GM19035 (cell line): ENCODE results near the gene CA6.
"Not testable (repeated sequence)": the region's sequence is repeated elsewhere in the genome, so short reads cannot be mapped to it uniquely, and the experiment has no call there.

Experiments used
- ATAC-seq: cut with Tn5 transposase; IDR thresholded peaks from one replicate; pipeline ENCODE4 v1.9.1; 2021; ENCODE audit not compliant: unreplicated experiment

CA6 gene

GRCh38 chr1:8968902-8969301 lies 23.2 kb downstream of the CA6 start:
- ATAC-seq: not testable (repeated sequence)

- no peak for ATAC-seq
These were observed 24.3 kb downstream of the CA6 start for GRCh38 chr1:8969937-8970336.

- no peak for ATAC-seq
These were observed 25.2 kb downstream of the CA6 start for GRCh38 chr1:8970870-8971337.

- no peak for ATAC-seq
These were observed 28.9 kb downstream of the CA6 start for GRCh38 chr1:8974551-8974950.

- no peak for ATAC-seq
These were observed 30.7 kb downstream of the CA6 start for GRCh38 chr1:8976338-8976737.

- ATAC-seq: no peak
These were observed 31.3 kb downstream of the CA6 start for GRCh38 chr1:8976896-8977450.

- ATAC-seq: no peak
These were observed 35.0 kb downstream of the CA6 start for GRCh38 chr1:8980656-8981055.

- ATAC-seq: no peak
These were observed 35.5 kb downstream of the CA6 start for GRCh38 chr1:8981169-8981568.

- no peak for ATAC-seq
These were observed 38.5 kb downstream of the CA6 start for GRCh38 chr1:8984203-8984602.

- no peak for ATAC-seq
These were observed 39.3 kb downstream of the CA6 start for GRCh38 chr1:8984990-8985389.

- ATAC-seq: no peak
These were observed 40.5 kb downstream of the CA6 start for GRCh38 chr1:8985915-8986813.

- ATAC-seq: no peak
These were observed 41.1 kb downstream of the CA6 start for GRCh38 chr1:8986814-8987190.

- ATAC-seq: no peak
These were observed 42.4 kb downstream of the CA6 start for GRCh38 chr1:8987881-8988617.

- ATAC-seq: no peak
These were observed 42.9 kb downstream of the CA6 start for GRCh38 chr1:8988618-8988967.

- ATAC-seq: no peak
These were observed 43.4 kb downstream of the CA6 start for GRCh38 chr1:8989061-8989460.

- no peak for ATAC-seq
These were observed 44.2 kb downstream of the CA6 start for GRCh38 chr1:8989821-8990220.

- ATAC-seq: no peak
These were observed 47.4 kb downstream of the CA6 start for GRCh38 chr1:8992936-8993687.

GRCh38 chr1:8993962-8994675 lies 48.5 kb downstream of the CA6 start:
- ATAC-seq: not testable (repeated sequence)

- ATAC-seq: not testable (repeated sequence)
These were observed 56.0 kb downstream of the CA6 start for GRCh38 chr1:9001534-9002214.

GRCh38 chr1:9002215-9002560 lies 56.5 kb downstream of the CA6 start:
- ATAC-seq: not testable (repeated sequence)
